B cell (primary cell): Measurements from ENCODE around the gene COL11A1.

Source experiments
- CTCF ChIP-seq: fragments of 200-600 bp; IDR thresholded peaks from one replicate; pipeline ENCODE4 v1.8.0; 2022; ENCODE audit warnings: antibody characterized with exemption, mild to moderate bottlenecking
- EZH2 ChIP-seq: IDR thresholded peaks from 2 replicates; pipeline ENCODE4 v1.6.1; 2012; ENCODE audit warnings: borderline replicate concordance, low read depth, mild to moderate bottlenecking, moderate library complexity, low read length; ENCODE audit not compliant: insufficient read depth, poor library complexity, severe bottlenecking

GRCh38 chr1:103101399-103101798 is 6.9 kb downstream of the COL11A1 start:
- TF ChIP-seq CTCF, result no peak
- TF ChIP-seq EZH2, result no peak
